ENCODE measurements around the gene GTF3C1.
A peak's percentile ranks its signal among the peaks of the same experiment; 100 is the strongest.
"Not testable (repeated sequence)": the region's sequence is repeated elsewhere in the genome, so short reads cannot be mapped to it uniquely, and the experiment has no call there.

The GTF3C1 gene

DNA sequence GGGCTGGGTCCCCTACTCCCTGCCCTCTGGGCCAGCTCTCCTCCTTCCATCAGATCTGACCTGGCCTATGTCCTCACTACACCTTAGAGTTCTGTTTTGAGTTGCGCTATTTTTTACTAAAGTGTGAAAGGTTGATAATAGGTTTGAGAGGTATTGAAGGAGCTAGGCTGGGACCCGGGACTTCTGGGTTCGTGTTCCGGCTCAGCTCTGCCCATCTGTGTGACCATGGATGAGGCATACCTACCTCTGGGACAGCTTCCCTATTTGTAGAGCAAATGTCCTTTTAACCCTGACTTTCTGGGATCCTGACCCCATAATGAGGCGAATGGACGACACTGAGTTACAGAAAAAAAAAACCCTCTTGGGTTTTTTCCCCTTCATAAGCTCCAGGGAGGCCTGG is 111.8 kb downstream of the GTF3C1 start:
- no peak for DNase-seq (ENCODE audit: low read depth)
- Histone ChIP-seq H3K4me3 (ENCODE audit: low read length) (no peak overlapping the region), H3K9ac (ENCODE audit: low read length) (no peak overlapping the region), H3K27me3 (replicated peaks; ENCODE audit: control insufficient read depth, insufficient read depth, low read length) (no peaks in the 10 kb centered on the region), H3K9me3 (ENCODE audit: control insufficient read depth, low read length) (no peaks in the 10 kb centered on the region), H3K36me3 (ENCODE audit: control insufficient read depth, insufficient read depth, low read length, severe bottlenecking) (no peaks in the 10 kb centered on the region), H3K4me1 (ENCODE audit: control insufficient read depth, insufficient read depth, low read length) (no peaks in the 10 kb centered on the region)

DNA sequence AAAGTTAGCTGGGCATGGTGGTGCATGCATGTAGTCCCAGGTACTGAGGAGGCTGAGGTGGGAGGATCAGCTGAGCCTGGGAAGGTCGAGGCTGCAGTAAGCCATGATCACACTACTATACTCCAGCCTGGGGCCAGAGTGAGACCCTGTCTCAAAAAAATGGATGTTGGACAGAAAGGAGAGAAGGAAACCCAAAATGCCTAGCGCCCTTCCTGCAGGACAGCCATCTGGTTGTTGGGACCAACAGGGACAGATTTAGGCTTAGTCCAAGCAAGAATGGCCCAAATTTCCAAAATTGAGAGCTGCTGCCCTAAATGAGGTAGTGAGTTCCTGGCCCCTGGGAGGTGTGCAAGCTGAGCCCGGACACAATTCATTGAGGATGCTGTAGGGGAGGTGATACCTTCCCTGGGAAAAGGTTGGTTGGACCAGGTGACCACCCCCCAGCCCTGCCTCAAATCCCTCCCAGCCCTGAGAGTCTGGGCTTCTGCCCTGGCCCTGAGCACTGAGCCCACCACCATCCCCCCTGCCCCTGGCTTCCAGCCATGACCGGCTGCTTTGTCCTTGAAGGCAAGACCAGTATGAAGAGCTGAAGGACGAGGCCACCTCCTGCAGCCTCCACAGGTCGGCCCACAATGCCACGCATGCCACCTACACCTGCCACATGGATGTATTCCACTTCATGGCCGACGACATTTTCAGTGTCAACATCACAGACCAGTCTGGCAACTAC is 112.6 kb downstream of the GTF3C1 start:
- Histone ChIP-seq H3K36me3 (ENCODE audit: control insufficient read depth, insufficient read depth, low read length, severe bottlenecking) (no peaks in the 10 kb centered on the region), H3K27me3 (replicated peaks; ENCODE audit: control insufficient read depth, insufficient read depth, low read length) (no peaks in the 10 kb centered on the region), H3K9ac (ENCODE audit: low read length) (no peak overlapping the region), H3K4me1 (ENCODE audit: control insufficient read depth, insufficient read depth, low read length) (peaks cover 9% of the 10 kb centered on the region), H3K4me3 (ENCODE audit: low read length) (no peak overlapping the region), H3K9me3 (ENCODE audit: control insufficient read depth, low read length) (no peaks in the 10 kb centered on the region)
- DNase-seq (ENCODE audit: low read depth) = no peak

DNA sequence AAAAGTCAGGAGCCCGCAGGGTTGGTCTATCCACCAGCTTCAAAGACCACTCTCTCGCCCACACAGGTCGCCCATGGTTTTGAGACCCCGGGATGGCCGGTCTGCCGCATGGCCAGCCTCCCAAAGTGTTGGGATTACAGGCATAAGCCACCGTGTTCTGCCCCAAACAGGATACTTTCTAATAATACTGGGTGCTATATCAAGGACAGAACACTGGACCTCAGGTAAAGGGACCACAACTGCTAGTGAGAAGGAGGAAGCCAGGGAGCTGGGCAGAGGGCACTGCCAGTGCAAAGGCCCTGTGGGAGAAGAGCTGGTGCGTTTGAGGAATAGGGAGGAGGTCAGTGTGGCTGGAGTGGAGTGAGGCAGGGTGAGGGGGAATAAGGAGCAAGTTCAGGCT is 113.6 kb downstream of the GTF3C1 start:
- Histone ChIP-seq H3K36me3 (ENCODE audit: control insufficient read depth, insufficient read depth, low read length, severe bottlenecking) (no peaks in the 10 kb centered on the region), H3K4me1 (ENCODE audit: control insufficient read depth, insufficient read depth, low read length) (peaks cover 11% of the 10 kb centered on the region), H3K27me3 (replicated peaks; ENCODE audit: control insufficient read depth, insufficient read depth, low read length) (no peaks in the 10 kb centered on the region), H3K9me3 (ENCODE audit: control insufficient read depth, low read length) (no peaks in the 10 kb centered on the region), H3K4me3 (ENCODE audit: low read length) (no peak overlapping the region), H3K9ac (ENCODE audit: low read length) (no peak overlapping the region)
- no peak for DNase-seq (ENCODE audit: low read depth)

DNA sequence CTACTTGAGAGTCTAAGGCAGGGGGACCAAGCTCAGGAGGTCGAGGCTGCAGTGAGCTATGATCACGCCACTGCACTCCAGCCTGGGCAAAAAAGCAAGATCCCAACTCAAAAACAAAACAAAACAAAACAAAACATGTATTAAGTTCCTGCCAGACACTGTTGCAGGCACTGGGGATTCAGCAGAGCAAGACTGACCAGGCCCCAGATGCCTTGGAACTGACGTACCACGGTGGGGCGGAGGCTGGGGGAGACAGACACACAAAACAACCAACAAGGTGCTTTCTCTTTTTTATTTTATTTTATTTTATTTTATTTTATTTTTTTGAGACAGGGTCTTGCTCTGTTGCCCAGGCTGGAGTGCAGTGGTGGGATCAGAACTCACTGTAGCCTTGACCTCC is 114.6 kb downstream of the GTF3C1 start:
- H3K4me3 ChIP-seq (ENCODE audit: low read length); H3K9me3 ChIP-seq (ENCODE audit: control insufficient read depth, low read length): not testable (repeated sequence)

DNA sequence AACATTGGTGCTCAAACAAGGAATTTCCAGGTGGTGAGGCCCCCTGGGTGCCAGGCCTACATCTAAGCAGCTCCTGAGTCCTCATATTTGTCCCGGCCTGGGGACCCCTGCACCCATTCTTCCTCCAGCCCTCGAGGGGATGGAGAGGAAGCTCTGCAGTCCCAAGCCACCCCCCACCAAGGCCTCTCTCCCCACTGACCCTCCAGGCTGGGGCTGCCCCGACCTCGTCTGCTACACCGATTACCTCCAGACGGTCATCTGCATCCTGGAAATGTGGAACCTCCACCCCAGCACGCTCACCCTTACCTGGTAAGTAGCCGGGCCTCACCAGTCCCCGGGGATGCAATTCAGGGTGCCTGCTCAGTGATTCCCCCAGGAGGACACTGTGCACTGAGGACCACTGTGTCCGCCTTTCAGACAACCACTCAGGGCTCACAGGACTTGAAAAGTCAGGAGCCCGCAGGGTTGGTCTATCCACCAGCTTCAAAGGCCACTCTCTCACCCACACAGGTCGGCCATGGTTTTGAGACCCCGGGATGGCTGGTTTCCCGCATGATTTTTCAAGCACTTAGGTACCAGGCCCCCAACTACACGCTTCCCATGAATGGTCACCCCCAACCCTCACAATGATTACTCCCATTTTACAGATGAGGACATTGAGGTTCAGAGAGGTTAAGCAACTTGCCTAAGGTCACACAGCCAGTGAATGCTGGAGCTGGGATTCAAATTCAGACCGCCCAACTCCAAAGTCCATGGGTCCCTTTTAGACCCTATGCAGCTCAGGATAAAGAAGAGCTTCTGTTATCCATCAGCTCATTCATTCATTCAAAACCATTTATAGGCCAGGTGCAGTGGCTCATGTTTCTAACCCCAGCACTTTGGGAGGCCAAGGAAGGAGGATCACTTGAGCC is 115.3 kb downstream of the GTF3C1 start:
- Histone ChIP-seq H3K9ac (ENCODE audit: low read length) (no peak overlapping the region), H3K9me3 (ENCODE audit: control insufficient read depth, low read length) (no peaks in the 10 kb centered on the region), H3K4me1 (ENCODE audit: control insufficient read depth, insufficient read depth, low read length) (peaks cover 11% of the 10 kb centered on the region), H3K27me3 (replicated peaks; ENCODE audit: control insufficient read depth, insufficient read depth, low read length) (no peaks in the 10 kb centered on the region), H3K36me3 (ENCODE audit: control insufficient read depth, insufficient read depth, low read length, severe bottlenecking) (no peaks in the 10 kb centered on the region), H3K4me3 (ENCODE audit: low read length) (no peak overlapping the region)
- DNase-seq (ENCODE audit: low read depth) = no peak

More for the DNA sequence above, 114.6 kb downstream of the GTF3C1 start:
- H3K36me3 ChIP-seq (ENCODE audit: control insufficient read depth, insufficient read depth, low read length, severe bottlenecking); H3K27me3 ChIP-seq (replicated peaks; ENCODE audit: control insufficient read depth, insufficient read depth, low read length); H3K9ac ChIP-seq (ENCODE audit: low read length); DNase-seq (ENCODE audit: low read depth): not testable (repeated sequence)
- H3K4me1 ChIP-seq (ENCODE audit: control insufficient read depth, insufficient read depth, low read length) = peaks cover 11% of the 10 kb centered on the region

DNA sequence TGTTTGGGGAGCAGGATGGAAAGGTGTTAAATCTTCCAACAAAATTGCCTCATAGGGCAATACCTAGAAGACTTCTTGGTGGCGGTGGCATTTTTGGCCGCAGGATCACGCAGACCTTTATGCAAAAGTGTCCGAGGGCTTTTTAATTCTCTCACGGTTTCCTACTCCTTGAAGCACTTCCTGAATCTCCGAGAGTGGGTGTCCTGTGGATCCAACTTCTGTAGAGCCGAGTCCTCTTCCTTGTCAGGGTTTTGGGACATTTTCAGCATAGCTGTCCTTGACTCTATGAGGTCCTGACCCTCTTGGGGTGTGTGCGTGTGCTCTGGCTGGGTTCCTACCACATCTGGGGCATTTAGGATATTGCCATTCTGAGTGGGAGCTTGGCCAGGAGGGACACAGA is 116.1 kb downstream of the GTF3C1 start:
- Histone ChIP-seq H3K4me1 (ENCODE audit: control insufficient read depth, insufficient read depth, low read length) (peaks cover 11% of the 10 kb centered on the region), H3K9me3 (ENCODE audit: control insufficient read depth, low read length) (no peaks in the 10 kb centered on the region), H3K27me3 (replicated peaks; ENCODE audit: control insufficient read depth, insufficient read depth, low read length) (no peaks in the 10 kb centered on the region), H3K4me3 (ENCODE audit: low read length) (no peak overlapping the region), H3K9ac (ENCODE audit: low read length) (no peak overlapping the region), H3K36me3 (ENCODE audit: control insufficient read depth, insufficient read depth, low read length, severe bottlenecking) (no peaks in the 10 kb centered on the region)
- no peak for DNase-seq (ENCODE audit: low read depth)

DNA sequence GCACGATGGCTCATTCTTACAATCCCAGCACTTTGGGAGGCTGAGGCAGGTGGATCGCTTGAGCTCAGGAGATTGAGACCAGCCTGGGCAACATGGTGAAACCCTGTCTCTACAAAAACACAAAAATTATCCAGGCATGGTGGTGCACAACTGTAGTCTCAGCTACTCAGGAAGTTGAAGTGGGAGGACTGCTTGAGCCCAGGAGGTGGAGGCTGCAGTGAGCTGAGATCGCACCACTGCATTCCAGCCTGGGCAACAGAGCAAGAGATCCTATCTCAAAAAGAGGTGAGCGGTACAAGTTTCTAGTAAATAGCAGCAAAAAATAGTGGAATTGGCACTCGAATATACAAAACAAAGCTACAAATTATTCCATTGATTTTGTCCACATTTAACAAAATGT is 116.5 kb downstream of the GTF3C1 start:
- not testable (repeated sequence) for H3K4me3 ChIP-seq (ENCODE audit: low read length)

DNA sequence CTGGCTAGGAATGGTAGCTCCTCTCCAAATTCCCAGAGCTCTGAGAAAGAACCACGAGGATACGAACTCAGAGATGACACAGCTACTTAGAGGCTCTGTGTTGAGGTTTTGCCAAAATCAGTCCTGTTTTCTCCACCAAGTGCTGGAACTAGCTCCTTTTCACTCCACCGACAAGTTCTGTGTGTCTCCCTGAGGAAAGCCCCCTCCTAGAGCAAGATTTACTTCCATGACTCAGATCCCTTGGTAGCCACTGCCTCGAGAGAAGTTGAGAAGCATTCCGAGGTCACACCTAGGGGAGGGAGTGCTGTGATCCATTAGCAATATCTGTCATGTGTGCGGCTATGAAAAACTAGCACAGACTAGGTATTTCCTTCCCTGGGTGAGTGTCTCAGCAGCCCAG is 117.2 kb downstream of the GTF3C1 start:
- DNase-seq (ENCODE audit: low read depth) = peak; percentile 18
- peaks cover 11% of the 10 kb centered on the region for H3K4me1 ChIP-seq (ENCODE audit: control insufficient read depth, insufficient read depth, low read length)
- H3K9me3 ChIP-seq (ENCODE audit: control insufficient read depth, low read length) = no peaks in the 10 kb centered on the region
- no peak overlapping the region for H3K9ac ChIP-seq (ENCODE audit: low read length)
- H3K4me3 ChIP-seq (ENCODE audit: low read length) = no peak overlapping the region
- no peaks in the 10 kb centered on the region for H3K27me3 ChIP-seq (replicated peaks; ENCODE audit: control insufficient read depth, insufficient read depth, low read length)
- H3K36me3 ChIP-seq (ENCODE audit: control insufficient read depth, insufficient read depth, low read length, severe bottlenecking) = no peaks in the 10 kb centered on the region

More for the DNA sequence above, 116.5 kb downstream of the GTF3C1 start:
- DNase-seq (ENCODE audit: low read depth); H3K27me3 ChIP-seq (replicated peaks; ENCODE audit: control insufficient read depth, insufficient read depth, low read length); H3K9me3 ChIP-seq (ENCODE audit: control insufficient read depth, low read length); H3K36me3 ChIP-seq (ENCODE audit: control insufficient read depth, insufficient read depth, low read length, severe bottlenecking); H3K9ac ChIP-seq (ENCODE audit: low read length): not testable (repeated sequence)
- peaks cover 11% of the 10 kb centered on the region for H3K4me1 ChIP-seq (ENCODE audit: control insufficient read depth, insufficient read depth, low read length)

DNA sequence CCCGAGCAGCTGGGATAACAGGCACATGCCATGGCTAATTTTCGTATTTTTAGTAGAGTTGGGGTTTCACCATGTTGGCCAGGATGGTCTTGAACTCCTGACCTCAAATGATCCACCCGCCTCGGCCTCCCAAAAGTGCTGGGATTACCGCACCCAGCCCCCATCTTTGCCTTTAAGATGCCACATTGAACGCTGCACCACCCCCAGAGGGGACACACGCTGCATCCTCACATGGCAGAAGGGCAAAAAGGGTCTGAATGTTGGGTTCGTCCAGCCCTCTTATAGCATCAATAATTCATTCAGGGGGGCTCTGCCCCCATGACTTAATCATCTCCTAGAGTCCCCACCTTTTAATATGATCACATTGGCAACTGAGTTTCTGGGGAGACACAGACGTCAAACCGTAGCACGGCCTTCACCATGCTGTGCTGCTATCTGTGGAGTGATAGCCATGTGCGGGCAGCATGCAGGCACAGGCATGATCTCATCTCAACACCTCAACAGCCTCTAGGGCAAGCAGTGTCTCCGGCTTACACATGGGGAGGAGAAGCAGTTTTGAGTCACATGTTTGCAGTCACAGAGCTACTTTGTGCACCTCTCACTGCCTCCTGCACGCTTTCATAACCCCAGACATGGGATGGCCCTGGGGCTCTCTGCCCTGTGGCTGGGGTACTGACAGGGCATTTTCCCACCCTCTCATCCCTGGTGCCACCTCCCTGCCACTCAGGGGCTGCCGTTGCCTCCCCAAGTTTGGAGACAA is 117.8 kb downstream of the GTF3C1 start:
- no peak overlapping the region for H3K4me3 ChIP-seq (ENCODE audit: low read length)
- DNase-seq (ENCODE audit: low read depth) = no peak
- H3K9ac ChIP-seq (ENCODE audit: low read length) = no peak overlapping the region
- H3K27me3 ChIP-seq (replicated peaks; ENCODE audit: control insufficient read depth, insufficient read depth, low read length) = no peaks in the 10 kb centered on the region
- no peaks in the 10 kb centered on the region for H3K36me3 ChIP-seq (ENCODE audit: control insufficient read depth, insufficient read depth, low read length, severe bottlenecking)
- H3K9me3 ChIP-seq (ENCODE audit: control insufficient read depth, low read length) = no peaks in the 10 kb centered on the region
- peaks cover 13% of the 10 kb centered on the region for H3K4me1 ChIP-seq (ENCODE audit: control insufficient read depth, insufficient read depth, low read length)

DNA sequence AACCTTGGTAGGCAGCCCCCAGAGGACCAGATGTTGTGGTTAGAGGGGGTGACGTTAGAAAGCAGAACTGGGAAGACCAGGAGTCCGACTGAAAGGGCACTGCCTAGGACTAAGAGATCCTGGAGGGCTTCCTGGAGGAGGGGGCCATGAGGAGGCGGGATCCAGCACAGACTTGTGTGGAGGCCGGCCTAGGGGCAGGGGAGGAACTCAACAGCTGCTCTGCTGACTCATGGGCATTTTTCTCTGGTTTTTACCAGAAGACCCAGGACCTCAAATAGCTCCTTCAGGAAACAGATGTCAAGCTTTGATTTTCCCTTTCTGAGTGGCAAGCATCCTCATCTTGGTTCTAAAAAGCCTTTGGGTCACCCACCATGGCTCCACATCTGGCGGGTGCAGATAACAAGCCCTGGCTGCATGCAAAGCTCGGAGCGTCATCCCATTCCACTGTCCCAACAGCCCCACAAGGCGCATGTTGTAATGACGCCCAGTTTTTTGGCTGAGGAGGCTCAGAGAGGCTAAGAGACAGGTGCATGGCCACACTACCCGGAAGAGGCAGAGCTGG is 118.7 kb downstream of the GTF3C1 start:
- DNase-seq (ENCODE audit: low read depth) = no peak
- Histone ChIP-seq H3K27me3 (replicated peaks; ENCODE audit: control insufficient read depth, insufficient read depth, low read length) (no peaks in the 10 kb centered on the region), H3K4me3 (ENCODE audit: low read length) (no peak overlapping the region), H3K9ac (ENCODE audit: low read length) (no peak overlapping the region), H3K9me3 (ENCODE audit: control insufficient read depth, low read length) (no peaks in the 10 kb centered on the region), H3K36me3 (ENCODE audit: control insufficient read depth, insufficient read depth, low read length, severe bottlenecking) (no peaks in the 10 kb centered on the region), H3K4me1 (ENCODE audit: control insufficient read depth, insufficient read depth, low read length) (peaks cover 14% of the 10 kb centered on the region)

DNA sequence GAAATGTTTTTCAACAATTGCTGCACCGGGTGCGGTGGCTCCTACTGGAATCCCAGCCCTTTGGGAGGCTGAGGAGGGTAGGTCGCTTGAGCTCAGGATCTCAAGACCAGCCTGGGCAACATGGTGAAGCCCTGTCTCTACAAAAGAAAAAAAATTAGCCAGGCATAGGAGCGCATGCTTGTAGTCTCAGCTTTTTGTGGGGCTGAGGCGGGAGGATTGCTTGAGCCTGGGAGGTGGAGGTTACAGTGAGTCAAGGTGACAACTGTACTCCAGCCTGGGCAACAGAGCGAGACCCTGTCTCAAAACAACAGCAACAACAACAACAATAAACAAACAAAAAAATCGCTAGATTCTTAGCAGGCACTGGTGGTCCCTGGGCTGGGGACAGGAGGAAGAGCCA is 119.2 kb downstream of the GTF3C1 start:
- Histone ChIP-seq H3K27me3 (replicated peaks; ENCODE audit: control insufficient read depth, insufficient read depth, low read length) (no peaks in the 10 kb centered on the region), H3K9me3 (ENCODE audit: control insufficient read depth, low read length) (no peaks in the 10 kb centered on the region), H3K4me3 (ENCODE audit: low read length) (no peak overlapping the region), H3K36me3 (ENCODE audit: control insufficient read depth, insufficient read depth, low read length, severe bottlenecking) (no peaks in the 10 kb centered on the region), H3K9ac (ENCODE audit: low read length) (no peak overlapping the region), H3K4me1 (ENCODE audit: control insufficient read depth, insufficient read depth, low read length) (peaks cover 14% of the 10 kb centered on the region)
- DNase-seq (ENCODE audit: low read depth) = no peak
